HCT116 (cell line): Measurements from ENCODE around the gene ASB6. TPM values are rescaled to one million over a fixed set of nuclear protein-coding genes. Genes with fewer than 3 reads are reported as not detected.

ENCODE experiments used
- ATAC-seq: fragments of 200-7000 bp; cut with Tn5 transposase; 2 replicates; pipeline ENCODE4 v1.9.1; 2020; ENCODE audit warnings: mild to moderate bottlenecking, moderate library complexity
- BruUV-seq: library from RNA; stranded (reverse); fragments of 400-500 nt; replicated peaks from 2 replicates; lab custom pipeline; 2021; lab: Mats Ljungman, UMichigan
- CTCF ChIA-PET: fragments of 300-600 bp; sonication (Branson Sonifier 250); formaldehyde crosslinking; loops from one replicate; lab custom pipeline; 2021; ENCODE audit warnings: antibody characterized with exemption; lab: Charles Lee
- POLR2A ChIA-PET: fragments of 300-600, 350-600 bp; sonication (Branson Sonifier 250); formaldehyde crosslinking; loops from one replicate; lab custom pipeline; 2021; ENCODE audit warnings: antibody characterized with exemption; lab: Charles Lee
- RAD21 ChIA-PET, 2 experiments: fragments of 300-600 bp; sonication (Branson Sonifier 250); formaldehyde crosslinking; loops; one replicate each; lab custom pipeline; 2023; ENCODE audit warnings: low total read pairs in 2 of 2; ENCODE audit not compliant: uncharacterized antibody in 2 of 2, unreplicated experiment in 2 of 2, low non-redundant PET in 1 of 2; lab: Charles Lee
- DNase-seq: peaks from one replicate; pipeline ENCODE4 v3.0.0-alpha.2; 2010; ENCODE audit warnings: low read depth, low spot score
- H2AFZ ChIP-seq: fragments of 200-600 bp; shearing (Covaris generic), sonication (generic); 2 replicates; pipeline ENCODE4 v1.6.1; 2017; ENCODE audit warnings: low read depth, mixed run types, mixed read lengths, antibody characterized with exemption, low read length; ENCODE audit not compliant: poor library complexity, severe bottlenecking
- H3K27ac ChIP-seq: 2 replicates; pipeline ENCODE4 v1.5.1; 2012; ENCODE audit warnings: low read depth, low read length
- H3K27me3 ChIP-seq: fragments of 200-600 bp; sonication (generic); 2 replicates; pipeline ENCODE4 v1.6.1; 2016; ENCODE audit warnings: mixed run types, low read length, mixed read lengths; ENCODE audit not compliant: insufficient read depth
- H3K36me3 ChIP-seq, 2 experiments: fragments of 200-500 bp in 1 of 2; fragments of 200-600 bp in 1 of 2; sonication (Bioruptor generic) in 1 of 2; sonication (generic) in 1 of 2; 2 replicates each; pipeline versions ENCODE4 v1.5.1 to v1.6.1; 2014 to 2016; ENCODE audit warnings: low read length in 2 of 2, inconsistent platforms in 1 of 2, mixed read lengths in 1 of 2, mixed run types in 1 of 2; ENCODE audit not compliant: insufficient read depth in 2 of 2, control insufficient read depth in 1 of 2
- H3K4me1 ChIP-seq, 2 experiments: fragments of 200-600 bp in 1 of 2; sonication (generic) in 1 of 2; 2 replicates each; pipeline versions ENCODE4 v1.5.1 to v1.6.1; 2012 to 2017; ENCODE audit warnings: low read length in 2 of 2, inconsistent platforms in 1 of 2, mild to moderate bottlenecking in 1 of 2, mixed read lengths in 1 of 2, mixed run types in 1 of 2, moderate library complexity in 1 of 2; ENCODE audit not compliant: insufficient read depth in 2 of 2, control insufficient read depth in 1 of 2
- H3K4me2 ChIP-seq: fragments of 200-600 bp; sonication (generic); 2 replicates; pipeline ENCODE4 v1.6.1; 2017; ENCODE audit warnings: mixed run types, low read length, mixed read lengths
- H3K4me3 ChIP-seq, 2 experiments: fragments of 200-600 bp in 1 of 2; sonication (generic) in 1 of 2; replicated peaks in 1 of 2; 2 replicates each; pipeline ENCODE4 v1.5.1; 2011 to 2016; ENCODE audit warnings: low read length in 2 of 2, control low read depth in 1 of 2, low read depth in 1 of 2, mild to moderate bottlenecking in 1 of 2, mixed read lengths in 1 of 2, mixed run types in 1 of 2
- H3K79me2 ChIP-seq: fragments of 200-600 bp; sonication (generic); 2 replicates; pipeline ENCODE4 v1.6.1; 2017; ENCODE audit warnings: mild to moderate bottlenecking, mixed run types, low read length, moderate library complexity, mixed read lengths; ENCODE audit not compliant: insufficient read depth
- H3K9ac ChIP-seq: fragments of 200-600 bp; sonication (generic); 2 replicates; pipeline ENCODE4 v1.6.1; 2016; ENCODE audit warnings: low read length, mixed read lengths
- H3K9me2 ChIP-seq: fragments of 200-600 bp; sonication (generic), shearing (Covaris generic); 2 replicates; pipeline ENCODE4 v1.6.1; 2017; ENCODE audit warnings: mixed run types, mild to moderate bottlenecking, moderate library complexity; ENCODE audit not compliant: insufficient read depth
- H3K9me3 ChIP-seq, 2 experiments: fragments of 200-500 bp in 1 of 2; fragments of 200-600 bp in 1 of 2; sonication (Bioruptor generic) in 1 of 2; sonication (generic) in 1 of 2; 2 replicates each; pipeline ENCODE4 v1.6.1; 2014 to 2017; ENCODE audit warnings: low read length in 2 of 2, mixed read lengths in 2 of 2, inconsistent platforms in 1 of 2, low read depth in 1 of 2, mild to moderate bottlenecking in 1 of 2, mixed run types in 1 of 2, moderate library complexity in 1 of 2; ENCODE audit not compliant: control insufficient read depth in 1 of 2, insufficient read depth in 1 of 2
- H4K20me1 ChIP-seq: fragments of 200-600 bp; sonication (generic), shearing (Covaris generic); 2 replicates; pipeline ENCODE4 v1.6.1; 2017; ENCODE audit warnings: mixed run types, mild to moderate bottlenecking, moderate library complexity; ENCODE audit not compliant: insufficient read depth
- CBX3 ChIP-seq: IDR thresholded peaks from 2 replicates; pipeline ENCODE4 v1.6.1; 2012; ENCODE audit warnings: low read depth
- CEBPB ChIP-seq: IDR thresholded peaks from 2 replicates; pipeline ENCODE4 v1.6.1; 2012; ENCODE audit warnings: low read depth
- YY1 ChIP-seq: IDR thresholded peaks from 2 replicates; pipeline ENCODE4 v1.6.1; 2011; ENCODE audit warnings: low read length, low read depth, moderate library complexity, mild to moderate bottlenecking; ENCODE audit not compliant: insufficient replicate concordance; ENCODE audit errors: extremely low read depth
- ZFX ChIP-seq: fragments of 450-650 bp; IDR thresholded peaks from 2 replicates; pipeline ENCODE4 v1.6.1; 2017
- ZNF274 ChIP-seq: fragments of 200-500 bp; sonication (Bioruptor generic); IDR thresholded peaks from 2 replicates; pipeline ENCODE4 v1.6.1; 2014; ENCODE audit warnings: mild to moderate bottlenecking, low read depth, low read length, inconsistent platforms
- intact Hi-C: fragments of 100-400 bp; cut with micrococcal nuclease; formaldehyde crosslinking; loops from 2 replicates; pipeline ENCODE4 v1.10.0; 2022
- total RNA-seq: library from RNA; stranded (reverse); gene quantifications from one replicate; pipeline ENCODE4 v1.2.1, GENCODE V29; 2021; ENCODE audit not compliant: unreplicated experiment
- TF ChIP-seq, protein P1 (sequence below): IDR thresholded peaks from 2 replicates; pipeline ENCODE4 v1.6.1; 2012; ENCODE audit warnings: low read depth
- TF ChIP-seq, protein P2 (sequence below): IDR thresholded peaks from 2 replicates; pipeline ENCODE4 v1.6.1; 2012

ASB6 gene
- total RNA-seq, 1 experiment from 2014 or later, result 21.6 TPM

DNA sequence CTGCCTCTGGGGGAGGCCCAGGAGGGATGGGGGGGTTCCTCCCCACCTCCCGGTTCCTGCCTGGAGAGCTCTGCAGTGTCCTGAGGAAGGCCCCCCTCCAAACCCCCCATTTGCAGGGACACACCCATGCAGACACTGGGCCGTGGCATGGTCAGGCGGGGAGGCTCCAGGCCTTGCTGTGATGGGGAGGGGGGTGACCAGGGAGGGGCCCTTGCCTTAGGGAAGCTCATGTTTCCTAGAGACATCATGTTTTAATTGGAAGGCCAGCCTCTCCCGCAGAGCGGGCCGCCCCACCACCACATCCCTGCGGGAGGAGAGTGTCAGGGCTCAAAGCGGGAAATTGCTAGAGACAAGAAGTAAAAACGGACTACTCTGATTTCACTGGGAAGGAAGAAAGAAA is 35.5 kb upstream of the ASB6 start:
- no TSS peak for BruUV-seq

More for the DNA sequence above, 35.5 kb upstream of the ASB6 start:
- ATAC-seq (no peak), DNase-seq (no peak)
- H3K9me2 ChIP-seq, result no peaks in the 10 kb centered on the region
- no peaks in the 10 kb centered on the region for H3K36me3 ChIP-seq
- H3K4me3 ChIP-seq, result no peak overlapping the region
- RAD21 ChIA-PET, result no interaction called here
- H3K9me3 ChIP-seq, result no peaks in the 10 kb centered on the region
- TF ChIP-seq, protein P1, sequence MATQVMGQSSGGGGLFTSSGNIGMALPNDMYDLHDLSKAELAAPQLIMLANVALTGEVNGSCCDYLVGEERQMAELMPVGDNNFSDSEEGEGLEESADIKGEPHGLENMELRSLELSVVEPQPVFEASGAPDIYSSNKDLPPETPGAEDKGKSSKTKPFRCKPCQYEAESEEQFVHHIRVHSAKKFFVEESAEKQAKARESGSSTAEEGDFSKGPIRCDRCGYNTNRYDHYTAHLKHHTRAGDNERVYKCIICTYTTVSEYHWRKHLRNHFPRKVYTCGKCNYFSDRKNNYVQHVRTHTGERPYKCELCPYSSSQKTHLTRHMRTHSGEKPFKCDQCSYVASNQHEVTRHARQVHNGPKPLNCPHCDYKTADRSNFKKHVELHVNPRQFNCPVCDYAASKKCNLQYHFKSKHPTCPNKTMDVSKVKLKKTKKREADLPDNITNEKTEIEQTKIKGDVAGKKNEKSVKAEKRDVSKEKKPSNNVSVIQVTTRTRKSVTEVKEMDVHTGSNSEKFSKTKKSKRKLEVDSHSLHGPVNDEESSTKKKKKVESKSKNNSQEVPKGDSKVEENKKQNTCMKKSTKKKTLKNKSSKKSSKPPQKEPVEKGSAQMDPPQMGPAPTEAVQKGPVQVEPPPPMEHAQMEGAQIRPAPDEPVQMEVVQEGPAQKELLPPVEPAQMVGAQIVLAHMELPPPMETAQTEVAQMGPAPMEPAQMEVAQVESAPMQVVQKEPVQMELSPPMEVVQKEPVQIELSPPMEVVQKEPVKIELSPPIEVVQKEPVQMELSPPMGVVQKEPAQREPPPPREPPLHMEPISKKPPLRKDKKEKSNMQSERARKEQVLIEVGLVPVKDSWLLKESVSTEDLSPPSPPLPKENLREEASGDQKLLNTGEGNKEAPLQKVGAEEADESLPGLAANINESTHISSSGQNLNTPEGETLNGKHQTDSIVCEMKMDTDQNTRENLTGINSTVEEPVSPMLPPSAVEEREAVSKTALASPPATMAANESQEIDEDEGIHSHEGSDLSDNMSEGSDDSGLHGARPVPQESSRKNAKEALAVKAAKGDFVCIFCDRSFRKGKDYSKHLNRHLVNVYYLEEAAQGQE, result no peak
- TF ChIP-seq ZNF274, result no peak
- TF ChIP-seq CBX3, result no peak
- no peak for TF ChIP-seq YY1
- no peak for TF ChIP-seq ZFX
- TF ChIP-seq, protein P2, sequence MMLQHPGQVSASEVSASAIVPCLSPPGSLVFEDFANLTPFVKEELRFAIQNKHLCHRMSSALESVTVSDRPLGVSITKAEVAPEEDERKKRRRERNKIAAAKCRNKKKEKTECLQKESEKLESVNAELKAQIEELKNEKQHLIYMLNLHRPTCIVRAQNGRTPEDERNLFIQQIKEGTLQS, result no peak
- no peak for TF ChIP-seq CEBPB
- H3K4me2 ChIP-seq, result no peak overlapping the region
- H2AFZ ChIP-seq, result no peak overlapping the region
- no peaks in the 10 kb centered on the region for H4K20me1 ChIP-seq
- POLR2A ChIA-PET, result no interaction called here
- no peak overlapping the region for H3K9ac ChIP-seq
- intact Hi-C loops, result no loop called here
- no peak overlapping the region for H3K27ac ChIP-seq
- H3K27me3 ChIP-seq, result no peaks in the 10 kb centered on the region
- CTCF ChIA-PET, result no interaction called here
- no peaks in the 10 kb centered on the region for H3K79me2 ChIP-seq
- H3K4me1 ChIP-seq, result peaks cover 0 to 8% of the 10 kb centered on the region in 2 experiments; a peak in 1 of 4 replicates
